OCI-LY3 (cell line): Measurements from ENCODE around the gene GOLGA6A.

Experiments
- H2AFZ ChIP-seq: fragments of 200-600, 300-600 bp; shearing (Covaris generic); 2 replicates; pipeline ENCODE4 v1.6.0; 2014; ENCODE audit warnings: antibody characterized with exemption, low read depth, low read length
- H3K27ac ChIP-seq: fragments of 200-600, 300-600 bp; sonication (generic); 2 replicates; pipeline ENCODE4 v1.5.1; 2014; ENCODE audit warnings: mild to moderate bottlenecking, low read length, moderate library complexity, mixed read lengths
- H3K27me3 ChIP-seq: fragments of 200-600, 300-600 bp; sonication (generic); 2 replicates; pipeline ENCODE4 v1.6.1; 2014; ENCODE audit warnings: low read depth, low read length, mixed read lengths
- H3K36me3 ChIP-seq: fragments of 200-600, 300-600 bp; sonication (generic); replicated peaks from 2 replicates; pipeline ENCODE3; 2014; ENCODE audit warnings: low read depth, low read length, mixed read lengths
- H3K4me1 ChIP-seq: fragments of 300-600, 200-600 bp; sonication (generic); 2 replicates; pipeline ENCODE4 v1.6.1; 2014; ENCODE audit warnings: low read length, mixed read lengths
- H3K4me2 ChIP-seq: fragments of 200-600, 300-600 bp; sonication (generic); 2 replicates; pipeline ENCODE4 v1.6.1; 2014; ENCODE audit warnings: low read length, mixed read lengths
- H3K4me3 ChIP-seq: fragments of 300-600, 200-600 bp; sonication (generic); 2 replicates; pipeline ENCODE4 v1.5.1; 2014; ENCODE audit warnings: antibody characterized with exemption, mild to moderate bottlenecking, low read length, moderate library complexity
- H3K79me2 ChIP-seq: fragments of 300-600, 200-600 bp; shearing (Covaris generic); 2 replicates; pipeline ENCODE4 v1.6.1; 2014; ENCODE audit warnings: mild to moderate bottlenecking, low read length, mixed read lengths
- H3K9ac ChIP-seq: fragments of 300-600, 200-600 bp; shearing (Covaris generic); 2 replicates; pipeline ENCODE4 v1.6.0; 2014; ENCODE audit warnings: mild to moderate bottlenecking, low read length, moderate library complexity
- H3K9me3 ChIP-seq: fragments of 200-600, 300-600 bp; shearing (Covaris generic); 2 replicates; pipeline ENCODE4 v1.6.1; 2014; ENCODE audit warnings: low read length, mixed read lengths; ENCODE audit not compliant: insufficient read depth
- H4K20me1 ChIP-seq: fragments of 200-600, 300-600 bp; sonication (generic); 2 replicates; pipeline ENCODE4 v1.6.1; 2016; ENCODE audit warnings: low read length, mixed read lengths; ENCODE audit not compliant: insufficient read depth
- EZH2phosphoT487 ChIP-seq: fragments of 200-600 bp; shearing (Covaris generic); IDR thresholded peaks from 2 replicates; pipeline ENCODE4 v1.6.1; 2018; ENCODE audit warnings: antibody characterized with exemption, mixed run types, low read depth
- TF ChIP-seq, protein P1 (sequence below): fragments of 200-600, 300-600 bp; sonication (generic); IDR thresholded peaks from 2 replicates; pipeline ENCODE4 v1.5.1; 2014; ENCODE audit warnings: antibody characterized with exemption, low read length, low read depth

GOLGA6A gene

DNA sequence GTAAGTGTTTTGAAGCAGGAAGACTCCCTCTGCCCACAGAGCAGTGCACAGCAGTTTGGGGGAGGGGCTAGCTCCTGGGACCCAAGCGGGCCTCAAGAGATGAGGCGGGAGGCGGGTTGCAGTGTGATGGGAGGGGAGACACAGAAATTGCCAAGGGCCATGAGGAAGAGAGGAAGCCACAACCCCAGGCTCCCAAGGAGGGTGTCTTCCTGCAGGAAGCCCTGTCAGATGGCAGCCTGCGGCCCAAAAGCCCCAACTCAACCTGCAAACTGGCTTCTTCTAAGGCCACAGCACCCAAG is 40.7 kb upstream of the GOLGA6A start:
- TF ChIP-seq, protein P1, sequence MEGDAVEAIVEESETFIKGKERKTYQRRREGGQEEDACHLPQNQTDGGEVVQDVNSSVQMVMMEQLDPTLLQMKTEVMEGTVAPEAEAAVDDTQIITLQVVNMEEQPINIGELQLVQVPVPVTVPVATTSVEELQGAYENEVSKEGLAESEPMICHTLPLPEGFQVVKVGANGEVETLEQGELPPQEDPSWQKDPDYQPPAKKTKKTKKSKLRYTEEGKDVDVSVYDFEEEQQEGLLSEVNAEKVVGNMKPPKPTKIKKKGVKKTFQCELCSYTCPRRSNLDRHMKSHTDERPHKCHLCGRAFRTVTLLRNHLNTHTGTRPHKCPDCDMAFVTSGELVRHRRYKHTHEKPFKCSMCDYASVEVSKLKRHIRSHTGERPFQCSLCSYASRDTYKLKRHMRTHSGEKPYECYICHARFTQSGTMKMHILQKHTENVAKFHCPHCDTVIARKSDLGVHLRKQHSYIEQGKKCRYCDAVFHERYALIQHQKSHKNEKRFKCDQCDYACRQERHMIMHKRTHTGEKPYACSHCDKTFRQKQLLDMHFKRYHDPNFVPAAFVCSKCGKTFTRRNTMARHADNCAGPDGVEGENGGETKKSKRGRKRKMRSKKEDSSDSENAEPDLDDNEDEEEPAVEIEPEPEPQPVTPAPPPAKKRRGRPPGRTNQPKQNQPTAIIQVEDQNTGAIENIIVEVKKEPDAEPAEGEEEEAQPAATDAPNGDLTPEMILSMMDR: peak; percentile 28
- no peak for TF ChIP-seq EZH2phosphoT487
- Histone ChIP-seq H3K9me3 (no peaks in the 10 kb centered on the region), H3K27ac (peak overlapping the region; percentile 96), H4K20me1 (no peaks in the 10 kb centered on the region), H3K9ac (peak overlapping the region; percentile 72), H3K4me1 (peaks cover 67% of the 10 kb centered on the region), H3K79me2 (no peaks in the 10 kb centered on the region), H3K36me3 (no peaks in the 10 kb centered on the region), H2AFZ (peak overlapping the region; percentile 79; the same call in 1 of the 2 replicates), H3K27me3 (no peaks in the 10 kb centered on the region), H3K4me3 (peak overlapping the region; percentile 53), H3K4me2 (peak overlapping the region; percentile 79)

DNA sequence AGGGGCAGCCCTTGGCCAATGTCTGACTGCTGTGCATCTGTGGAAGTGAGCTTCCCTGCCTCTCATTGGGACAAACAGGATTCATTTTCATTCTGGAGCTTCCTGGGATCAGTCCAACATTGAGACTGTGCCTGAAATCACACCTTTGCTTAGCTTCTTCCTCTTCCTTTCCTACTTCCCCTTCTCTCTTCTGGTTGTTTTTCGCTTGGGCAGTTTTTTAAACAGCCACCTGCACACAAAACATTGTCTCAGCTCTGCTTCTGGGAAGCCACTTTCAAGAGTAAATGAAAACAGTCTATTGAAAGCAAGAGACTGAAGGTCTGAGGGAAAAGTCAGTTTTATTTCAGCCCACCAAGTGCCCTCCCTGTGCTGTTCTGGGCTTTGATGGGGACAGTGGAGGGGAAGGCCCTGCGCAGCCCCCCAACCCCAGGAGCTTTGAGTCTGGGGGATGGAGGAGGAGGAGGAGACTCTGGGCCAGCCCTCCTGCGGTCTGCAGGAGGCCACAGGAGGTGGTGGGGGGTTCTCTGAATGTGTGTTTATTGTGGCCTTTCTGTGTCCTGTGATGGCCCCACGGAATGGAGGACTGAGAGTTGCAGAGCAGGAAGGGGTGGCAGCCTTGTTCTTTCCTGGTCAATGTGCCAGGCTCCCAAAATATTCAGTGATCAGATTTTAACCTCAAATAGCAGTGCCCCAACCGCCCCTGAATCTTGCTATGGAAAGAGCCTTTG is 40.2 kb upstream of the GOLGA6A start:
- peak overlapping the region; percentile 72 for H3K9ac ChIP-seq
- H3K79me2 ChIP-seq: no peaks in the 10 kb centered on the region
- peak overlapping the region; percentile 53 for H3K4me3 ChIP-seq
- no peaks in the 10 kb centered on the region for H3K36me3 ChIP-seq
- no peaks in the 10 kb centered on the region for H3K9me3 ChIP-seq
- H2AFZ ChIP-seq: peak overlapping the region; percentile 79; the same call in 1 of the 2 replicates
- H3K27ac ChIP-seq: peak overlapping the region; percentile 96
- H3K27me3 ChIP-seq: no peaks in the 10 kb centered on the region
- TF ChIP-seq, protein P1: no peak
- H3K4me1 ChIP-seq: peaks cover 67% of the 10 kb centered on the region
- H3K4me2 ChIP-seq: peak overlapping the region; percentile 79
- no peaks in the 10 kb centered on the region for H4K20me1 ChIP-seq

DNA sequence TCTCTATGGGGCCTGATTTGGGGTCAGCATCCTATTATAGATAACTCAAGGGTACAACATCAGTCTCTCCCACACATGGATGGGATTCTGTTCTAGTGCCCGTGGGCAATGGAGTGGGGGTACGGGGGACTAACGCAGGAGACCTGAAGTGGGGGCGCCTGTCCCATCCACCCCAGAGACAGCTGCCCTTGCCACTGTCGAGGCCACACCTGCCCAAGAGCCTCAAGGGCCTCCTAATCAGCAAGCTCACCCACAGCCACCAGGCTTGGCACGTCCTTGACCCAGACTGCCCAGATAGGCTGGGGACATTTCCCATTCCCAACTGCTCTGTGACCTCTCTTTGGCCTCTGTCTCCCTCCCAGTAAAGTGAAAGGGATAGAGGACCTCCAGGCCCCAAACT is 39.5 kb upstream of the GOLGA6A start:
- H3K9ac ChIP-seq: peak overlapping the region; percentile 51; the same call in 1 of the 2 replicates
- H3K4me1 ChIP-seq: peaks cover 63% of the 10 kb centered on the region
- TF ChIP-seq, protein P1: no peak
- no peak for TF ChIP-seq EZH2phosphoT487
- no peaks in the 10 kb centered on the region for H3K9me3 ChIP-seq
- no peak overlapping the region; the same call in 1 of the 2 replicates for H3K4me3 ChIP-seq
- no peak overlapping the region for H2AFZ ChIP-seq
- no peaks in the 10 kb centered on the region for H3K36me3 ChIP-seq
- peak overlapping the region; percentile 79 for H3K4me2 ChIP-seq
- no peaks in the 10 kb centered on the region for H3K27me3 ChIP-seq
- peak overlapping the region; percentile 96 for H3K27ac ChIP-seq
- H4K20me1 ChIP-seq: no peaks in the 10 kb centered on the region
- H3K79me2 ChIP-seq: no peaks in the 10 kb centered on the region

DNA sequence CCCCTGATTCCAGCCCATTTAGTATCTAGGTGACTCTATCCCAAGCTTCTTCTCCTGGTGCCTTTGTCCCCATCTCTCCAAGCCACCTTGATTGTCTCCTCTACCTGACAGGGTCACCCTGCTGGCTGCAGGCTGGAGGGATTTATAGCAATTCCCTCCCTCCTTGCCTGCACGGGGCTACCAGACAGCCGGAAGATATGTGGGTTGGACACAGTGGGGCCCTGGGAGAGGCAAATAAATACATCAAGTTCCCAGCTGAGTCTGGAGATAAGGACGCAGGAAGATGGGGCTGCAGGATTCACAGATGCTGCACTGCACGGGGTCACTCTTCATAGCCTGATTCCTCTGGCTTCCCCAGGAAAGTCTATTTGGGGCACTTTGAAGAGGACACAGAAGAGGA is 38.7 kb upstream of the GOLGA6A start:
- H3K9ac ChIP-seq: peak overlapping the region; percentile 51; the same call in 1 of the 2 replicates
- no peak overlapping the region for H3K4me3 ChIP-seq
- no peaks in the 10 kb centered on the region for H3K27me3 ChIP-seq
- H3K79me2 ChIP-seq: no peaks in the 10 kb centered on the region
- no peak for TF ChIP-seq EZH2phosphoT487
- TF ChIP-seq, protein P1: no peak
- H3K27ac ChIP-seq: peak overlapping the region; percentile 96; the same call in 1 of the 2 replicates
- peaks cover 63% of the 10 kb centered on the region for H3K4me1 ChIP-seq
- no peaks in the 10 kb centered on the region for H4K20me1 ChIP-seq
- no peaks in the 10 kb centered on the region for H3K9me3 ChIP-seq
- H3K4me2 ChIP-seq: peak overlapping the region; percentile 79; the same call in 1 of the 2 replicates
- H3K36me3 ChIP-seq: no peaks in the 10 kb centered on the region
- peak overlapping the region; percentile 41; the same call in 1 of the 2 replicates for H2AFZ ChIP-seq
